GM12864 (cell line): ENCODE results near the gene PPP2R5C.

Experiments used
- DNase-seq: peaks from one replicate; pipeline ENCODE4 v3.0.0-alpha.2; 2011; ENCODE audit warnings: low read depth
- H3K4me3 ChIP-seq: 2 replicates; pipeline ENCODE4 v1.5.1; 2011; ENCODE audit warnings: mild to moderate bottlenecking, low read depth, low read length, control low read depth
- TF ChIP-seq, protein P1 (sequence below): IDR thresholded peaks from 2 replicates; pipeline ENCODE4 v1.5.1; 2011; ENCODE audit warnings: low read depth, mild to moderate bottlenecking, moderate library complexity, low read length, control low read depth, inconsistent platforms; ENCODE audit errors: missing control alignments

The PPP2R5C gene

GRCh38 chr14:101964297-101965180 lies 203.0 kb downstream of the PPP2R5C start, which contains the start of gene DYNC1H1:
DYNC1H1 (plus strand) TSS chr14:101964573; CDS start chr14:101964692, 119 bp downstream.
- peak within 1 kb of the TSS; percentile 99 for H3K4me3 ChIP-seq
- DNase-seq, result peak; percentile 49
- TF ChIP-seq, protein P1, sequence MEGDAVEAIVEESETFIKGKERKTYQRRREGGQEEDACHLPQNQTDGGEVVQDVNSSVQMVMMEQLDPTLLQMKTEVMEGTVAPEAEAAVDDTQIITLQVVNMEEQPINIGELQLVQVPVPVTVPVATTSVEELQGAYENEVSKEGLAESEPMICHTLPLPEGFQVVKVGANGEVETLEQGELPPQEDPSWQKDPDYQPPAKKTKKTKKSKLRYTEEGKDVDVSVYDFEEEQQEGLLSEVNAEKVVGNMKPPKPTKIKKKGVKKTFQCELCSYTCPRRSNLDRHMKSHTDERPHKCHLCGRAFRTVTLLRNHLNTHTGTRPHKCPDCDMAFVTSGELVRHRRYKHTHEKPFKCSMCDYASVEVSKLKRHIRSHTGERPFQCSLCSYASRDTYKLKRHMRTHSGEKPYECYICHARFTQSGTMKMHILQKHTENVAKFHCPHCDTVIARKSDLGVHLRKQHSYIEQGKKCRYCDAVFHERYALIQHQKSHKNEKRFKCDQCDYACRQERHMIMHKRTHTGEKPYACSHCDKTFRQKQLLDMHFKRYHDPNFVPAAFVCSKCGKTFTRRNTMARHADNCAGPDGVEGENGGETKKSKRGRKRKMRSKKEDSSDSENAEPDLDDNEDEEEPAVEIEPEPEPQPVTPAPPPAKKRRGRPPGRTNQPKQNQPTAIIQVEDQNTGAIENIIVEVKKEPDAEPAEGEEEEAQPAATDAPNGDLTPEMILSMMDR, result no peak

DNA sequence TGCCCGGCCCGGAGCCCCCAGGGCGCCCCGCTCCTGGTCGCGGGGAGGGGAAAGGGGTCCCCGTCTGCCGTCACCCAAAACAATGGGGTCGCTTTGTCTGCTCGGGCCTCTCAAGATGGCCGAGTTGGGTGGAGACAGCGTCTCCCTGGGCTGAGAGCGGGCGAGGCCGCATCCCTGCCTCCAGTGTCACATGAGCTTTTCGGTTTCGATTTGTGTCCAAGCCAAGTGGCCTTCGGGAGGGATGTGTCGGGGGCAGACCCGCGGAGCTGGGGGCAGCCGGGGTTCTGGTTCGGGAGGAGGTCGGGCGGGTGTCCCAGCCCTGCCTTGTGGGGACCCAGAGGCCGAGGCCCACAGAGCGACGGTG lies 203.7 kb downstream of the PPP2R5C start:
- TF ChIP-seq, protein P1, result no peak
- H3K4me3 ChIP-seq, result peak overlapping the region; percentile 99
- no peak for DNase-seq

GRCh38 chr14:101965770-101966722 lies 204.5 kb downstream of the PPP2R5C start:
- no peak for DNase-seq
- H3K4me3 ChIP-seq, result peak overlapping the region; percentile 99

GRCh38 chr14:101966742-101967141 lies 205.2 kb downstream of the PPP2R5C start:
- H3K4me3 ChIP-seq, result no peak overlapping the region
- no peak for DNase-seq
- TF ChIP-seq, protein P1, result no peak

More at GRCh38 chr14:101965770-101966722, 204.5 kb downstream of the PPP2R5C start:
- TF ChIP-seq, protein P1, result no peak

GRCh38 chr14:101968186-101968585 lies 206.7 kb downstream of the PPP2R5C start:
- no peak overlapping the region for H3K4me3 ChIP-seq
- no peak for DNase-seq
- TF ChIP-seq, protein P1, result no peak

DNA sequence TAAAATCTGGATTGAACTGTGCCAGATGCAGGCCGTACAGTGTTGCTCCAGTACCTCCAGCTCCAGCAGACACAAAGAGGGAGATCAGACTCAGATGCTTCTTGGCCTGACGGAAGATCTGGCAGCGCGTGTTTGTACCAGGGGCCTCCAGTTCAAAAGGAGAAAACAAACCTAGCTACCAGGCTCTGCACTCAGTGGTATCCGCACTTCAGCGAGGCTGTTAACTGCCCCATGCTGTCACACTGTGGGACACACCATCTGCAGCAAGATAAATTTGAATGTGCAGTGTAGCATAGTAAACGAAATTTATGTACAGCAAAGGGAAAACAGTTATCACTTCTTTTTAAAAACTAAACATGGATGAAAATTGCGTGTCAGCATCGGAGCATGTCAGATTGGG lies 208.0 kb downstream of the PPP2R5C start:
- TF ChIP-seq, protein P1, result no peak
- no peak overlapping the region for H3K4me3 ChIP-seq
- no peak for DNase-seq
